SK-N-SH (cell line): Measurements from ENCODE around the gene TCF3. TPM values are rescaled to one million over a fixed set of nuclear protein-coding genes. Genes with fewer than 3 reads are reported as not detected.

Experiments used
- CTCF ChIA-PET: fragments of 300-600, 350-600 bp; formaldehyde crosslinking; extraction: SDS; loops from one replicate; lab custom pipeline; 2021; lab: Yijun Ruan, JAX
- POLR2A ChIA-PET: fragments of 350-600 bp; sonication (Branson Sonifier 250); formaldehyde crosslinking; extraction: SDS; loops from one replicate; lab custom pipeline; 2020; ENCODE audit warnings: antibody characterized with exemption, inconsistent platforms; lab: Yijun Ruan, JAX
- DNase-seq: peaks from one replicate; pipeline ENCODE4 v3.0.0; 2012
- H2AFZ ChIP-seq: fragments of 200-600 bp; sonication (generic); 2 replicates; pipeline ENCODE4 v1.8.1; 2016; ENCODE audit warnings: antibody characterized with exemption, mild to moderate bottlenecking, low read depth
- H3F3A ChIP-seq: fragments of 200-600 bp; sonication (generic); replicated peaks from 2 replicates; pipeline ENCODE3; 2016; ENCODE audit warnings: antibody characterized with exemption, mild to moderate bottlenecking; ENCODE audit not compliant: insufficient read depth
- H3K27ac ChIP-seq, 2 experiments: fragments of 200-500 bp in 1 of 2; fragments of 200-600 bp in 1 of 2; sonication (Bioruptor generic) in 1 of 2; sonication (generic), shearing (Covaris generic) in 1 of 2; 2 replicates each; pipeline versions ENCODE4 v1.5.1 to v1.6.1; 2014 to 2016; ENCODE audit warnings: low read depth in 2 of 2, inconsistent platforms in 1 of 2, low read length in 1 of 2, mild to moderate bottlenecking in 1 of 2, mixed read lengths in 1 of 2
- H3K27me3 ChIP-seq: fragments of 200-600 bp; sonication (generic), shearing (Covaris generic); 2 replicates; pipeline ENCODE4 v1.6.1; 2016; ENCODE audit warnings: mixed run types; ENCODE audit not compliant: insufficient read depth
- H3K36me3 ChIP-seq, 2 experiments: fragments of 200-500 bp in 1 of 2; fragments of 200-600 bp in 1 of 2; sonication (Bioruptor generic) in 1 of 2; sonication (generic) in 1 of 2; replicated peaks in 1 of 2; 2 replicates each; pipeline versions ENCODE3 to v1.5.1; 2014 to 2016; ENCODE audit warnings: low read length in 1 of 2, mild to moderate bottlenecking in 1 of 2; ENCODE audit not compliant: insufficient read depth in 2 of 2, control insufficient read depth in 1 of 2
- H3K4me1 ChIP-seq, 2 experiments: fragments of 200-500 bp in 1 of 2; fragments of 200-600 bp in 1 of 2; sonication (Bioruptor generic) in 1 of 2; sonication (generic), shearing (Covaris generic) in 1 of 2; 2 replicates each; pipeline versions ENCODE4 v1.5.1 to v1.6.1; 2014 to 2016; ENCODE audit warnings: low read depth in 1 of 2, low read length in 1 of 2, mixed run types in 1 of 2; ENCODE audit not compliant: insufficient read depth in 2 of 2, control insufficient read depth in 1 of 2
- H3K4me2 ChIP-seq: fragments of 200-600 bp; sonication (generic), shearing (Covaris generic); 2 replicates; pipeline ENCODE4 v1.6.1; 2017; ENCODE audit warnings: mixed run types
- H3K4me3 ChIP-seq, 2 experiments: fragments of 200-500 bp in 1 of 2; fragments of 200-600 bp in 1 of 2; sonication (Bioruptor generic) in 1 of 2; sonication (generic), shearing (Covaris generic) in 1 of 2; 2 replicates each; pipeline versions ENCODE4 v1.5.1 to v1.8.1; 2014 to 2016; ENCODE audit warnings: low read depth in 2 of 2, inconsistent platforms in 1 of 2, low read length in 1 of 2, mild to moderate bottlenecking in 1 of 2, mixed read lengths in 1 of 2, moderate library complexity in 1 of 2
- H3K79me2 ChIP-seq: fragments of 200-600 bp; sonication (generic); 2 replicates; pipeline ENCODE4 v1.8.1; 2017; ENCODE audit warnings: mild to moderate bottlenecking; ENCODE audit not compliant: insufficient read depth
- H3K9ac ChIP-seq: fragments of 200-600 bp; sonication (generic); 2 replicates; pipeline ENCODE4 v1.6.1; 2017; ENCODE audit warnings: mixed run types
- H3K9me2 ChIP-seq: fragments of 200-600 bp; sonication (generic); 2 replicates; pipeline ENCODE4 v1.6.1; 2017; ENCODE audit warnings: mixed run types
- H3K9me3 ChIP-seq: fragments of 200-600 bp; sonication (generic); 2 replicates; pipeline ENCODE4 v1.6.1; 2017; ENCODE audit warnings: mixed run types, mild to moderate bottlenecking, moderate library complexity
- H4K20me1 ChIP-seq: fragments of 200-600 bp; sonication (generic); 2 replicates; pipeline ENCODE4 v1.6.1; 2017; ENCODE audit warnings: mild to moderate bottlenecking, mixed run types; ENCODE audit not compliant: insufficient read depth
- EZH2phosphoT487 ChIP-seq: fragments of 200-600 bp; sonication (generic); IDR thresholded peaks from 2 replicates; pipeline ENCODE4 v1.6.1; 2017; ENCODE audit warnings: low read depth, mixed run types, mild to moderate bottlenecking, antibody characterized with exemption, moderate library complexity, borderline replicate concordance
- FOSL2 ChIP-seq: IDR thresholded peaks from 2 replicates; pipeline ENCODE4 v1.4.0; 2012; ENCODE audit warnings: low read depth, mild to moderate bottlenecking, moderate library complexity, borderline replicate concordance
- FOXJ3 ChIP-seq: sonication (generic); formaldehyde crosslinking; IDR thresholded peaks from 2 replicates; pipeline ENCODE4 v1.5.1; 2020; ENCODE audit warnings: mild to moderate bottlenecking, missing genetic modification reagents
- FOXM1 ChIP-seq: IDR thresholded peaks from 2 replicates; pipeline ENCODE4 v1.4.0; 2012; ENCODE audit warnings: low read depth, mild to moderate bottlenecking
- GABPA ChIP-seq: IDR thresholded peaks from 2 replicates; pipeline ENCODE4 v1.4.0; 2012; ENCODE audit warnings: low read depth, mild to moderate bottlenecking
- GATA2 ChIP-seq: sonication (generic); formaldehyde crosslinking; IDR thresholded peaks from 2 replicates; pipeline ENCODE4 v1.5.0; 2020; ENCODE audit warnings: mild to moderate bottlenecking, missing genetic modification reagents
- JUND ChIP-seq: IDR thresholded peaks from 2 replicates; pipeline ENCODE4 v1.4.0; 2012
- MAX ChIP-seq: IDR thresholded peaks from 2 replicates; pipeline ENCODE4 v1.4.0; 2012; ENCODE audit warnings: low read depth
- MEF2A ChIP-seq: IDR thresholded peaks from 2 replicates; pipeline ENCODE4 v1.4.0; 2012; ENCODE audit warnings: low read depth, borderline replicate concordance
- PBX3 ChIP-seq: IDR thresholded peaks from 2 replicates; pipeline ENCODE4; 2012
- POLR2AphosphoS5 ChIP-seq: IDR thresholded peaks from 2 replicates; pipeline ENCODE4 v1.6.1; 2012; ENCODE audit warnings: low read depth, low read length
- RFX5 ChIP-seq: IDR thresholded peaks from 2 replicates; pipeline ENCODE4 v1.6.1; 2012; ENCODE audit warnings: mild to moderate bottlenecking, improper control_type of control experiment, low read length
- SIN3A ChIP-seq: IDR thresholded peaks from 2 replicates; pipeline ENCODE4 v1.6.1; 2012; ENCODE audit warnings: low read depth, mild to moderate bottlenecking, low read length, moderate library complexity, borderline replicate concordance
- SMC3 ChIP-seq: IDR thresholded peaks from 2 replicates; pipeline ENCODE4 v1.6.1; 2012; ENCODE audit warnings: low read depth, low read length, improper control_type of control experiment
- TAF1 ChIP-seq: IDR thresholded peaks from 2 replicates; pipeline ENCODE4 v1.6.1; 2012; ENCODE audit warnings: low read depth, mild to moderate bottlenecking, low read length, moderate library complexity, borderline replicate concordance
- TEAD4 ChIP-seq: IDR thresholded peaks from 2 replicates; pipeline ENCODE4 v1.4.0; 2012; ENCODE audit warnings: mild to moderate bottlenecking, borderline replicate concordance; ENCODE audit not compliant: insufficient read depth
- USF1 ChIP-seq: IDR thresholded peaks from 2 replicates; pipeline ENCODE4 v1.4.0; 2012; ENCODE audit warnings: low read depth, borderline replicate concordance
- USF2 ChIP-seq: fragments of 150-350 bp; IDR thresholded peaks from 2 replicates; pipeline ENCODE4 v1.6.1; 2017; ENCODE audit warnings: antibody characterized with exemption, low read length, low read depth, borderline replicate concordance
- YY1 ChIP-seq: IDR thresholded peaks from 2 replicates; pipeline ENCODE4 v1.4.0; 2012; ENCODE audit warnings: low read depth, mild to moderate bottlenecking
- ZBTB33 ChIP-seq: IDR thresholded peaks from 2 replicates; pipeline ENCODE4 v1.4.0; 2012; ENCODE audit warnings: low read depth, borderline replicate concordance
- WGBS: methylation state at CpG from one replicate; pipeline ENCODE4 v1.1.6; 2017; ENCODE audit warnings: low lambda C conversion rate; 5-methylcytosine and 5-hydroxymethylcytosine counted together
- polyA plus RNA-seq, 3 experiments: library from polyadenylated mRNA; depleted of rRNA; stranded (reverse); fragments of >200 nt; gene quantifications; 2 replicates each; pipeline ENCODE4 v1.2.3, GENCODE V29; 2012

The TCF3 gene
- polyA plus RNA-seq, 1 of the 3 experiments (the other 2 are of a cell fraction), result 104 TPM

- H3K4me2 ChIP-seq, result no peak overlapping the region
- no peaks in the 10 kb centered on the region for H3K9me3 ChIP-seq
- POLR2A ChIA-PET, result no interaction called here
- no peaks in the 10 kb centered on the region for H3K36me3 ChIP-seq
- H3K4me3 ChIP-seq, result no peak overlapping the region
- H4K20me1 ChIP-seq, result peaks cover 6% of the 10 kb centered on the region
- no peaks in the 10 kb centered on the region for H3K27me3 ChIP-seq
- peaks cover 0 to 6% of the 10 kb centered on the region in 2 experiments; a peak in 2 of 4 replicates for H3K4me1 ChIP-seq
- H3K27ac ChIP-seq, result no peak overlapping the region
- peaks cover 10% of the 10 kb centered on the region for H3F3A ChIP-seq
- no peaks in the 10 kb centered on the region for H3K9me2 ChIP-seq
- CTCF ChIA-PET, result no interaction called here
- 88% methylated on average over 13 of the region's 13 CpGs for WGBS
- peaks cover 15% of the 10 kb centered on the region for H3K79me2 ChIP-seq
- H3K9ac ChIP-seq, result no peak overlapping the region
- DNase-seq, result no peak
- H2AFZ ChIP-seq, result no peak overlapping the region
- no peak for TF ChIP-seq PBX3
- TF ChIP-seq TEAD4, result no peak
- TF ChIP-seq GATA2 (CRISPR knock-in tag), result no peak
- TF ChIP-seq EZH2phosphoT487, result no peak
- no peak for TF ChIP-seq MEF2A
- TF ChIP-seq SMC3, result no peak
- TF ChIP-seq SIN3A, result no peak
- no peak for TF ChIP-seq TAF1
- TF ChIP-seq JUND, result no peak
- no peak for TF ChIP-seq FOXM1
- no peak for TF ChIP-seq YY1
- TF ChIP-seq FOSL2, result no peak
- no peak for TF ChIP-seq POLR2AphosphoS5
- TF ChIP-seq GABPA, result no peak
- no peak for TF ChIP-seq RFX5
- no peak for TF ChIP-seq USF2
- TF ChIP-seq FOXJ3, result no peak
- TF ChIP-seq ZBTB33, result no peak
- no peak for TF ChIP-seq MAX
- TF ChIP-seq USF1, result no peak
- TF ChIP-seq, all 33 proteins: peak for 0
Observed at GRCh38 chr19:1570836-1571235, 81.6 kb downstream of the TCF3 start.
